Naive thymus-derived CD4-positive, alpha-beta T cell (primary cell): Measurements from ENCODE around the gene MC1R. TPM values are rescaled to one million over a fixed set of nuclear protein-coding genes. Genes with fewer than 3 reads are reported as not detected.

Experiments
- ATAC-seq: fragments of 150-1000 bp; cut with Tn5 transposase; 2 replicates; pipeline ENCODE4 v1.10.0; 2021; ENCODE audit warnings: mild to moderate bottlenecking, moderate library complexity
- CTCF ChIA-PET: fragments of 350-600 bp; sonication (Branson Sonifier 250); formaldehyde crosslinking; loops from one replicate; lab custom pipeline; 2021; ENCODE audit warnings: antibody characterized with exemption; lab: Charles Lee
- POLR2A ChIA-PET: fragments of 350-600 bp; sonication (Branson Sonifier 250); formaldehyde crosslinking; loops from one replicate; lab custom pipeline; 2021; ENCODE audit warnings: antibody characterized with exemption, inconsistent platforms; lab: Charles Lee
- DNase-seq, 9 donors: peaks; one replicate each; pipeline versions ENCODE4 v3.0.0 to v3.0.0-alpha.2; 2020 to 2022; ENCODE audit warnings: mixed read lengths in 1 of 9
- H3K27ac ChIP-seq: one replicate; pipeline ENCODE4 v1.7.0; 2013; ENCODE audit warnings: mild to moderate bottlenecking, low read depth, low read length, moderate library complexity
- H3K27me3 ChIP-seq, 2 donors: one replicate each; pipeline ENCODE4 v1.7.0; 2013; ENCODE audit warnings: low read length in 2 of 2, mild to moderate bottlenecking in 2 of 2, moderate library complexity in 2 of 2; ENCODE audit not compliant: control insufficient read depth in 2 of 2, insufficient read depth in 2 of 2
- H3K36me3 ChIP-seq, 3 experiments: 1 replicate in 2 of 3; 2 replicates in 1 of 3; pipeline ENCODE4 v1.7.0; 2013; ENCODE audit warnings: low read length in 3 of 3, mild to moderate bottlenecking in 3 of 3, moderate library complexity in 1 of 3; ENCODE audit not compliant: insufficient read depth in 3 of 3, control insufficient read depth in 2 of 3
- H3K4me1 ChIP-seq, 2 donors: one replicate each; pipeline ENCODE4 v1.7.0; 2013; ENCODE audit warnings: low read length in 2 of 2, mild to moderate bottlenecking in 2 of 2, moderate library complexity in 1 of 2; ENCODE audit not compliant: control insufficient read depth in 2 of 2, insufficient read depth in 2 of 2
- H3K4me3 ChIP-seq: 2 replicates; pipeline ENCODE4 v1.7.0; 2013; ENCODE audit warnings: mild to moderate bottlenecking, low read length
- H3K9me3 ChIP-seq, 3 experiments: 1 replicate in 2 of 3; 2 replicates in 1 of 3; pipeline ENCODE4 v1.7.0; 2013; ENCODE audit warnings: low read length in 3 of 3; ENCODE audit not compliant: control insufficient read depth in 2 of 3
- H3K27ac Mint-ChIP-seq, 9 donors: one replicate each; pipeline ENCODE4 v1.8.0; 2020 to 2022; ENCODE audit warnings: mixed read lengths in 9 of 9, mild to moderate bottlenecking in 8 of 9, moderate library complexity in 5 of 9, inconsistent platforms in 2 of 9
- H3K27me3 Mint-ChIP-seq, 5 donors: one replicate each; pipeline ENCODE4 v1.8.0; 2021 to 2022; ENCODE audit warnings: mixed read lengths in 5 of 5, mild to moderate bottlenecking in 1 of 5
- H3K36me3 Mint-ChIP-seq, 5 donors: one replicate each; pipeline ENCODE4 v1.8.0; 2020 to 2022; ENCODE audit warnings: mixed read lengths in 5 of 5, mild to moderate bottlenecking in 3 of 5, inconsistent platforms in 1 of 5
- H3K4me1 Mint-ChIP-seq, 7 donors: one replicate each; pipeline ENCODE4 v1.8.0; 2020 to 2022; ENCODE audit warnings: mixed read lengths in 7 of 7, mild to moderate bottlenecking in 3 of 7, inconsistent platforms in 1 of 7
- H3K4me3 Mint-ChIP-seq, 10 donors: one replicate each; pipeline ENCODE4 v1.8.0; 2020 to 2022; ENCODE audit warnings: mild to moderate bottlenecking in 10 of 10, mixed read lengths in 10 of 10, moderate library complexity in 6 of 10, inconsistent platforms in 2 of 10
- H3K9me3 Mint-ChIP-seq, 11 donors: one replicate each; pipeline ENCODE4 v1.8.0; 2020 to 2022; ENCODE audit warnings: mixed read lengths in 11 of 11, mild to moderate bottlenecking in 4 of 11, inconsistent platforms in 1 of 11, moderate library complexity in 1 of 11
- intact Hi-C, 2 donors: fragments of 100-400 bp; cut with micrococcal nuclease; formaldehyde crosslinking; loops; one replicate each; pipeline ENCODE4 v1.15.1; 2023
- polyA plus RNA-seq, 2 donors: library from polyadenylated mRNA; unstranded; fragments of 300-500 nt; fragmentation: Illumina TruSeq; gene quantifications; one replicate each; pipeline ENCODE4 v1.2.3, GENCODE V29; 2021
- total RNA-seq, 6 experiments: library from RNA in 5 of 6; stranded (reverse) in 5 of 6; gene quantifications; 1 replicate in 5 of 6; 2 replicates in 1 of 6; pipeline ENCODE4 v1.2.3 and lab custom pipeline; 2021 to 2026

Gene MC1R
- total and polyA plus RNA-seq, 7 experiments from 2014 or later: 0.14 to 13.9 (median 10.5) TPM

DNA sequence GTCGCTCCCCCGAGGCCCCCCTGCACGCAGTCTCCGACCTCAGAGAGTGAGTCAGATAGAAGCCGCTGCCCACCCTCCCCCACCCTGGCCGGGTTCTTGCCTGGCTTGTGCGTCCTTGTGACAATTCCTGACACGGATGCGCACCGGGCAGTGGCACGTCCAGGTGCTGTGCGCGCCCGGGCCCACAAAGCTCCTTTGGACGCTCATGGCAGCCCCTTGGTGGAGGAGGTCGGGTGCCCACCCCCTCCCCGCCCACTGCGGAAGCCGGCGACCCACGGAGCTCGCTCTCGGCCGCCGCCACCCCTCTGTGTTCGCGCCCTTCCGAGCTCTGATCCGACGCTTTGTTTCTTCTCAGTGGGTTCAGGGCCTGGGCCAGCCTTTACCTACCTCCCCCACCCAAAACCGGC, 3.8 kb downstream of the MC1R start:
- peak overlapping the region in 8 of 10 donors; percentile 27 to 78 (median 46) for H3K4me3 Mint-ChIP-seq
- H3K36me3 Mint-ChIP-seq: no peaks in the 10 kb centered on the region
- DNase-seq (peak in 1 of 9 donors; percentile 42), ATAC-seq (no peak)
- Histone ChIP-seq H3K4me1 (peaks cover 14 to 20% of the 10 kb centered on the region in 2 donors), H3K27ac (no peak overlapping the region), H3K36me3 (no peaks in the 10 kb centered on the region), H3K9me3 (no peaks in the 10 kb centered on the region), H3K27me3 (peaks cover 0 to 15% of the 10 kb centered on the region in 2 donors), H3K4me3 (no peak overlapping the region)
- ChIA-PET POLR2A (interaction anchor here (0.7 to 1.4 kb wide), 3 partner anchors 25 to 222 kb away, joined by 3 to 4 read pairs (median 3); no protein-coding TSS in a partner anchor), CTCF (no interaction called here)
- no peaks in the 10 kb centered on the region for H3K9me3 Mint-ChIP-seq
- H3K27ac Mint-ChIP-seq: peak overlapping the region in 1 of 9 donors; percentile 68
- H3K27me3 Mint-ChIP-seq: peaks cover 6 to 42% (median 17%) of the 10 kb centered on the region in 5 donors
- peaks cover 17 to 46% (median 36%) of the 10 kb centered on the region in 7 donors for H3K4me1 Mint-ChIP-seq
- intact Hi-C loops: loop anchor here in 1 of 2 donors (10.0 kb wide), 1 partner anchor 92 kb away; the partner anchor contains the start of gene DBNDD1

DNA sequence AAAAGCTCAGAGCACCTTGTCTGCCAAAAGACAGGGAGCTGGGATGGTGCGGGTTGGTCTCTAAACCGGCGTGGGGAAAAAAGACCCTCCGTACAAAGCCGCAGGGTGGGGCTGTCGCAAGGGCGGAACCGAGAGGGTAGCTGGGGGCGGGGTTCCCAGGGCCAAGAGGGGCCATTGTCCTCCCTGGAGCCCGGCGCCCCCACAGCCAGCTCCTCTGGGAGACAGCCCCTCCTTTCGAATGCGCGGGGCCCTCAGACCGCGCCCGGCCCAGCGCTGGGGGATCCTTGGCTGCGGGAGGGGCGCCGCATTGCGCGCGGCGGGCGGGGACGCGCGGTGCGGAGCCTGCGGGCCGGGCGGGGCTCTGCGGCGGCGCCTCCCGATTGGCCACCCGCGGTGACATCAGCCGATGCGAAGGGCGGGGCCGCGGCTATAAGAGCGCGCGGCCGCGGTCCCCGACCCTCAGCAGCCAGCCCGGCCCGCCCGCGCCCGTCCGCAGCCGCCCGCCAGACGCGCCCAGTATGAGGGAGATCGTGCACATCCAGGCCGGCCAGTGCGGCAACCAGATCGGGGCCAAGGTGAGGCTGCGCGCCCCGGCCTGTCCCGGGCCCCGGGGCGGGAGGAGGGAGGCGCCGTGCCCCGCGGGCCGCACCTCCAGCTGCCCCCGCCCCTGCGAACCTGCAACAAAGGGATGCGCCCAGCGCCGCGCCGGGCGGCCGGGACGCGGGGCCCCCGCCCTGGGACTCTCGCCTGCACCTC, 4.4 kb downstream of the MC1R start, which contains the start of gene TUBB3:
TSS of gene TUBB3 (plus strand) at position 459 of the 756 bp plus-strand sequence. CDS start at position 519, 60 bp downstream.
- H3K27ac Mint-ChIP-seq: peak within 1 kb of the TSS in 1 of 9 donors; percentile 68
- DNase-seq (peak in 1 of 9 donors; percentile 82), ATAC-seq (peak; percentile 31)
- ChIA-PET POLR2A (interaction anchor here (1.0 to 1.4 kb wide), 2 partner anchors 24 to 48 kb away, joined by 3 to 4 read pairs; no protein-coding TSS in a partner anchor), CTCF (interaction anchor here (1.2 kb wide), 1 partner anchor 11 kb away, joined by 3 read pairs; no protein-coding TSS in a partner anchor)
- peak within 1 kb of the TSS in 8 of 10 donors; percentile 27 to 78 (median 46) for H3K4me3 Mint-ChIP-seq
- Histone ChIP-seq H3K4me1 (peaks cover 8 to 15% of the 10 kb centered on the region in 2 donors), H3K36me3 (no peaks in the 10 kb centered on the region), H3K27me3 (peaks cover 4 to 15% of the 10 kb centered on the region in 2 donors), H3K27ac (no peak within 1 kb of the TSS), H3K4me3 (no peak within 1 kb of the TSS), H3K9me3 (no peaks in the 10 kb centered on the region)
- no peaks in the 10 kb centered on the region for H3K36me3 Mint-ChIP-seq
- no peaks in the 10 kb centered on the region for H3K9me3 Mint-ChIP-seq
- H3K4me1 Mint-ChIP-seq: peaks cover 12 to 41% (median 32%) of the 10 kb centered on the region in 7 donors
- peaks cover 6 to 42% (median 20%) of the 10 kb centered on the region in 5 donors for H3K27me3 Mint-ChIP-seq
- intact Hi-C loops: loop anchor here in 1 of 2 donors (10.0 kb wide), 1 partner anchor 92 kb away; the partner anchor contains the start of gene DBNDD1

DNA sequence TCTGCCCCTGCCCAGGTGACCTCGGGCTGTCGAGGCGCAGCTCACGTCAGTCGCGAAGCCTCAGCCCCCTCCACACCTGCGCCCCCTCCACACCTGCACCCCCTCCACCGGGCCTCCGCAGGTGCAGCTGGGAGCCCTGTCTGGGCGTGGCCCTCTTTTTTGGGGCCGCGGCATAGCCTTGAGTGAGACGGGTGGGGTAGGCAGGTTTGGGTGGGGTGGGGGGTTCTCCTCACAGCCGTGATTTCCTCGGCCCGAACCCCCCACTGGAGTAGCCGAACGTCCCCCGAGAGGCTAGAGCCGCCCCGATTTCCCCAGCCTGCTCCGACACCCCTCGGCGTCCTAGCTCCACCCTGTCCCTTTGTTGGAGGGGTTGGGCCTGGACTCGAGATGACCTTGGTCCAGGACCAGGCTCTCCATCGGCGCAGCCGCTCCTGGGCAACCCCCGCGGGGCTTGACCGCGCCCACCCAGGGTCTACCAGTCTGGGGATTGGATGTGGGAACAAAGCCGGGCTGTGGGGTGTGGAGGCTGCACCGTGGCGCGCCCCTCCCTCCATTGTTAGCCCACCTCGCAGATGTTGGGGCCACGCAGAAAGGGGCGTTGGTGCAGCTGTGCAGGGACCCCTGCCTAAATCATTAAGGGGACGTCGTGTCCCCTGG, 5.1 kb downstream of the MC1R start:
- Histone ChIP-seq H3K4me1 (peaks cover 1 to 8% of the 10 kb centered on the region in 2 donors), H3K9me3 (no peaks in the 10 kb centered on the region), H3K27me3 (peaks cover 4 to 15% of the 10 kb centered on the region in 2 donors), H3K4me3 (no peak overlapping the region), H3K36me3 (no peaks in the 10 kb centered on the region), H3K27ac (no peak overlapping the region)
- peak in 1 of 9 donors; percentile 29 for DNase-seq
- intact Hi-C loops: loop anchor here in 1 of 2 donors (10.0 kb wide), 1 partner anchor 91 kb away; the partner anchor contains the start of gene DBNDD1
- Mint-ChIP-seq H3K4me1 (peaks cover 12 to 38% (median 27%) of the 10 kb centered on the region in 7 donors), H3K27me3 (peaks cover 6 to 39% (median 20%) of the 10 kb centered on the region in 5 donors), H3K9me3 (no peaks in the 10 kb centered on the region), H3K36me3 (no peaks in the 10 kb centered on the region), H3K4me3 (peak overlapping the region in 2 of 10 donors; percentile 12 to 31), H3K27ac (no peak overlapping the region)
- CTCF ChIA-PET: interaction anchor here (1.2 kb wide), 1 partner anchor 11 kb away, joined by 3 read pairs; no protein-coding TSS in a partner anchor
- POLR2A ChIA-PET: no interaction called here
- ATAC-seq: no peak

DNA sequence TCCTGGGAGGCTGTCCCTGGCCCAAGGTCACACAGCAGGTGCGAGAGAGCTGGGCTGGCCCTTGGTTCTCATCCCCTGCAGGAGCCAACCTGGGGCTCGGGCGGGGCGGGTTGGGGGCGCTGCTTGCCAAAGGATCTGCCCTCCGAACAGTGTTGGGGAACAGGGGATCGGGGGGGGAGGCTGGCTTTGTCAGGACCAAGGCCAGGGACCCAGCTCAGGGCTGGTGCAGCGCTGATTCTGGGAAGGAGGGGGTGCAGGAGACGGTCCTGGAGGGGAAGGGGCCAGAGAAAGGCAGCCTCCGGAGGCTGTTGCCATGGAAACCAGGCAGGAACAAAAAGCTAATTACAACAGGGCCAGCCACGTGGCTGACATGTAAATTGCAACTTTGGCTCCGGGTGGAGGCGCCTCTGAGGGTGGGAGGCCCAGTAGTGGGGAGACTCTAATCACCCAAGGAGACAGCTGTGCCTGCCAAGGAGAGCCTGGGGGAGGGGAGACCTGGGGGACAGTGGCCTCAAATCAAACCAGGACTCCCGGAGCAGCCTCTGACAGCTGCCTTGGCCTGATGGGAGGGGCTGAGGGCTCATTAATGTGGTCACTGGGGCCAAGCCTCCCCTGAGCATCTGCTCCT, 5.7 kb downstream of the MC1R start:
- peak; percentile 42 for ATAC-seq
- Mint-ChIP-seq H3K9me3 (no peaks in the 10 kb centered on the region), H3K4me1 (peaks cover 9 to 36% (median 24%) of the 10 kb centered on the region in 7 donors), H3K27me3 (peaks cover 6 to 37% (median 24%) of the 10 kb centered on the region in 5 donors), H3K27ac (peak overlapping the region in 1 of 9 donors; percentile 19), H3K4me3 (peak overlapping the region in 4 of 10 donors; percentile 5 to 56 (median 18)), H3K36me3 (no peaks in the 10 kb centered on the region)
- Histone ChIP-seq H3K27ac (no peak overlapping the region), H3K4me1 (peaks cover 0 to 4% of the 10 kb centered on the region in 2 donors), H3K4me3 (no peak overlapping the region), H3K36me3 (no peaks in the 10 kb centered on the region), H3K9me3 (no peaks in the 10 kb centered on the region), H3K27me3 (peaks cover 4 to 15% of the 10 kb centered on the region in 2 donors)
- ChIA-PET CTCF (interaction anchor here (1.2 kb wide), 1 partner anchor 12 kb away, joined by 3 read pairs; no protein-coding TSS in a partner anchor), POLR2A (no interaction called here)
- DNase-seq: peak in 6 of 9 donors; percentile 39 to 58 (median 46)
- intact Hi-C loops: loop anchor here in 1 of 2 donors (10.0 kb wide), 1 partner anchor 90 kb away; the partner anchor contains the start of gene DBNDD1

DNA sequence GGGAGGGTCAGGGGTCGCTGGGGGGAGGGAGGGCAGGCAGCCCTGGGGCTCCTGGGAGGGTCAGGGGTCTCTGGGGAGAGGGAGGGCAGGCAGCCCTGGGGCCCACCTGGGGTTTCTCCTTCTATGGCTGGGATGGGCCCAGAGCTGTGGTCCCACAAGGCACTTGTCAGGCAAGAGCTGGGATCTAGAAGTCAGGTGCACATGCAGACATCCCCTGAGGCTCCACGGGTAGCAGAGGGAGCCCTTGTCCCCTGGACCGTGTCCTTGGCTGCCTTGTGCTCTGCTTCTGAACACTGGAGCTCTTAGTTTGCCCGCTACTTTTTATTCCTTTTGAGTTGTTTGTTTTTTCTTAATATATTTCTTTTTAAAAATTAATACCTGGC, 6.3 kb downstream of the MC1R start:
- no peaks in the 10 kb centered on the region for H3K36me3 Mint-ChIP-seq
- peaks cover 6 to 35% (median 28%) of the 10 kb centered on the region in 5 donors for H3K27me3 Mint-ChIP-seq
- Histone ChIP-seq H3K4me1 (peaks cover 0 to 4% of the 10 kb centered on the region in 2 donors), H3K27ac (no peak overlapping the region), H3K9me3 (no peaks in the 10 kb centered on the region), H3K36me3 (no peaks in the 10 kb centered on the region), H3K27me3 (peaks cover 4 to 15% of the 10 kb centered on the region in 2 donors), H3K4me3 (no peak overlapping the region)
- H3K27ac Mint-ChIP-seq: no peak overlapping the region
- POLR2A ChIA-PET: no interaction called here
- peaks cover 0 to 1% (median 0%) of the 10 kb centered on the region in 11 donors for H3K9me3 Mint-ChIP-seq
- CTCF ChIA-PET: no interaction called here
- peaks cover 4 to 34% (median 18%) of the 10 kb centered on the region in 7 donors for H3K4me1 Mint-ChIP-seq
- peak overlapping the region in 3 of 10 donors; percentile 23 to 58 (median 55) for H3K4me3 Mint-ChIP-seq
- DNase-seq (no peak), ATAC-seq (no peak)
- intact Hi-C loops: loop anchor here in 1 of 2 donors (10.0 kb wide), 1 partner anchor 90 kb away; the partner anchor contains the start of gene DBNDD1
